SU-DHL-6 (cell line): ENCODE data around the gene TBCA.

Experiments
- H2AFZ ChIP-seq: fragments of 200-600 bp; sonication (generic); 2 replicates; pipeline ENCODE4 v1.6.1; 2014; ENCODE audit warnings: low read depth, mild to moderate bottlenecking, moderate library complexity, mixed read lengths, antibody characterized with exemption, low read length; ENCODE audit not compliant: severe bottlenecking
- H3F3A ChIP-seq: fragments of 200-600 bp; shearing (Covaris generic); 2 replicates; pipeline ENCODE4 v1.6.0; 2016; ENCODE audit warnings: antibody characterized with exemption, mild to moderate bottlenecking; ENCODE audit not compliant: insufficient read depth
- H3K27ac ChIP-seq: fragments of 200-600 bp; sonication (generic); 2 replicates; pipeline ENCODE4 v1.5.1; 2016; ENCODE audit warnings: low read depth, mild to moderate bottlenecking, low read length, moderate library complexity, mixed read lengths
- H3K27me3 ChIP-seq: fragments of 200-600 bp; sonication (generic), shearing (Covaris generic); 2 replicates; pipeline ENCODE4 v1.6.0; 2014; ENCODE audit warnings: mild to moderate bottlenecking, low read length
- H3K36me3 ChIP-seq: fragments of 200-600 bp; sonication (generic); 2 replicates; pipeline ENCODE4 v1.6.1; 2014; ENCODE audit warnings: mild to moderate bottlenecking, low read length, mixed read lengths
- H3K4me2 ChIP-seq: fragments of 300-600, 200-600 bp; shearing (Covaris generic), sonication (generic); 2 replicates; pipeline ENCODE4 v1.6.0; 2014; ENCODE audit warnings: low read length, low read depth, mild to moderate bottlenecking; ENCODE audit not compliant: poor library complexity, severe bottlenecking
- H3K4me3 ChIP-seq: fragments of 200-600 bp; sonication (generic); 2 replicates; pipeline ENCODE4 v1.5.1; 2014; ENCODE audit warnings: antibody characterized with exemption, low read length, mild to moderate bottlenecking, mixed read lengths; ENCODE audit not compliant: insufficient read depth, poor library complexity, severe bottlenecking
- H3K79me2 ChIP-seq: fragments of 200-600 bp; sonication (generic); 2 replicates; pipeline ENCODE4 v1.6.1; 2014; ENCODE audit warnings: mild to moderate bottlenecking, low read length, moderate library complexity; ENCODE audit not compliant: insufficient read depth
- H3K9ac ChIP-seq: fragments of 200-600 bp; sonication (generic); 2 replicates; pipeline ENCODE4 v1.7.0; 2014; ENCODE audit warnings: mild to moderate bottlenecking, low read length
- H3K9me2 ChIP-seq: fragments of 200-600 bp; sonication (generic); replicated peaks from 2 replicates; pipeline ENCODE4 v1.6.1; 2014; ENCODE audit warnings: low read length; ENCODE audit not compliant: insufficient read depth
- H3K9me3 ChIP-seq: fragments of 200-600 bp; sonication (generic); 2 replicates; pipeline ENCODE4 v1.6.1; 2014; ENCODE audit warnings: low read length, mixed read lengths; ENCODE audit not compliant: insufficient read depth
- H4K20me1 ChIP-seq: fragments of 200-600 bp; sonication (generic); 2 replicates; pipeline ENCODE4 v1.6.1; 2014; ENCODE audit warnings: low read depth, mild to moderate bottlenecking, antibody characterized with exemption, low read length, moderate library complexity, mixed read lengths
- CTCF ChIP-seq: fragments of 200-600 bp; sonication (generic); IDR thresholded peaks from one replicate; pipeline ENCODE4 v1.5.1; 2017; ENCODE audit warnings: antibody characterized with exemption, mild to moderate bottlenecking, low read length, moderate library complexity; ENCODE audit not compliant: insufficient read depth, poor library complexity, severe bottlenecking
- EZH2phosphoT487 ChIP-seq: fragments of 200-600 bp; sonication (generic), shearing (Covaris generic); conservative IDR thresholded peaks from 2 replicates; pipeline ENCODE4 v1.6.1; 2018; ENCODE audit warnings: mild to moderate bottlenecking, antibody characterized with exemption, low read length, moderate library complexity, mixed read lengths

The TBCA gene

GRCh38 chr5:77791356-77791755 is 15.2 kb upstream of the TBCA start:
- Histone ChIP-seq H3F3A (no peaks in the 10 kb centered on the region), H3K4me3 (no peak overlapping the region), H3K9me3 (no peaks in the 10 kb centered on the region), H2AFZ (no peak overlapping the region), H3K27me3 (no peaks in the 10 kb centered on the region), H3K79me2 (no peaks in the 10 kb centered on the region), H3K36me3 (no peaks in the 10 kb centered on the region), H4K20me1 (no peaks in the 10 kb centered on the region), H3K9me2 (no peaks in the 10 kb centered on the region), H3K4me2 (no peak overlapping the region), H3K9ac (no peak overlapping the region), H3K27ac (no peak overlapping the region)
- TF ChIP-seq CTCF (no peak), EZH2phosphoT487 (no peak)

GRCh38 chr5:77785229-77785628 is 9.1 kb upstream of the TBCA start:
- Histone ChIP-seq H3K36me3 (no peaks in the 10 kb centered on the region), H3K79me2 (no peaks in the 10 kb centered on the region), H3K27ac (no peak overlapping the region), H3K27me3 (no peaks in the 10 kb centered on the region), H3K9me3 (no peaks in the 10 kb centered on the region), H3K4me2 (no peak overlapping the region), H2AFZ (no peak overlapping the region), H3K4me3 (no peak overlapping the region), H3K9ac (no peak overlapping the region), H3K9me2 (no peaks in the 10 kb centered on the region), H4K20me1 (no peaks in the 10 kb centered on the region), H3F3A (no peaks in the 10 kb centered on the region)
- TF ChIP-seq CTCF = no peak
- no peak for TF ChIP-seq EZH2phosphoT487

GRCh38 chr5:77784735-77785134 is 8.6 kb upstream of the TBCA start:
- Histone ChIP-seq H3K79me2 (no peaks in the 10 kb centered on the region), H3K4me2 (no peak overlapping the region), H3K27me3 (no peaks in the 10 kb centered on the region), H3K9ac (no peak overlapping the region), H4K20me1 (no peaks in the 10 kb centered on the region), H3K36me3 (no peaks in the 10 kb centered on the region), H3K9me2 (no peaks in the 10 kb centered on the region), H3K9me3 (no peaks in the 10 kb centered on the region), H3K27ac (no peak overlapping the region), H3K4me3 (no peak overlapping the region), H3F3A (no peaks in the 10 kb centered on the region), H2AFZ (no peak overlapping the region)
- TF ChIP-seq CTCF = no peak
- no peak for TF ChIP-seq EZH2phosphoT487

- no peaks in the 10 kb centered on the region for H3K36me3 ChIP-seq
- no peaks in the 10 kb centered on the region for H3K9me2 ChIP-seq
- H3K79me2 ChIP-seq = no peaks in the 10 kb centered on the region
- no peaks in the 10 kb centered on the region for H3K9me3 ChIP-seq
- H2AFZ ChIP-seq = no peak overlapping the region
- H4K20me1 ChIP-seq = no peaks in the 10 kb centered on the region
- H3K27ac ChIP-seq = no peak overlapping the region
- H3K4me2 ChIP-seq = no peak overlapping the region
- no peak for TF ChIP-seq CTCF
- no peak for TF ChIP-seq EZH2phosphoT487
- H3K27me3 ChIP-seq = no peaks in the 10 kb centered on the region
- H3F3A ChIP-seq = no peaks in the 10 kb centered on the region
- H3K9ac ChIP-seq = no peak overlapping the region
- H3K4me3 ChIP-seq = no peak overlapping the region
These were observed 4.9 kb upstream of the TBCA start for GRCh38 chr5:77781076-77781475.
